Colonic mucosa (tissue), 4 donors: ENCODE measurements around the gene PIP4P1. TPM values are rescaled to one million over a fixed set of nuclear protein-coding genes. Genes with fewer than 3 reads are reported as not detected.

Experiments
- DNase-seq: peaks from one replicate; pipeline ENCODE4 v3.0.0-alpha.2; 2020
- H3K27ac ChIP-seq: fragments of 200-600 bp; one replicate; pipeline ENCODE4 v1.8.0; 2021
- H3K27me3 ChIP-seq: fragments of 200-600 bp; one replicate; pipeline ENCODE4 v1.8.0; 2021
- H3K36me3 ChIP-seq: fragments of 200-600 bp; one replicate; pipeline ENCODE4 v1.8.0; 2021
- H3K4me1 ChIP-seq: fragments of 200-600 bp; one replicate; pipeline ENCODE4 v1.8.0; 2021; ENCODE audit warnings: mild to moderate bottlenecking
- H3K4me3 ChIP-seq: fragments of 200-600 bp; one replicate; pipeline ENCODE4 v1.8.0; 2021
- H3K9ac ChIP-seq, 2 donors: one replicate each; pipeline ENCODE4 v1.7.0; 2013; ENCODE audit warnings: control low read depth in 2 of 2, low read depth in 2 of 2, low read length in 2 of 2
- H3K9me3 ChIP-seq: fragments of 200-600 bp; one replicate; pipeline ENCODE4 v1.8.0; 2021
- intact Hi-C: fragments of 100-400 bp; cut with DNase I; formaldehyde crosslinking; loops from one replicate; pipeline ENCODE4 v1.14.1; 2022
- total RNA-seq, 2 donors: library from RNA; stranded (reverse); fragmentation: NEBNext Ultra II Directional in 1 of 2; extraction: Animal tissue kit (Norgen Biotek cat#: 25700) in 1 of 2; gene quantifications; one replicate each; pipeline ENCODE4 v1.2.1, GENCODE V29; 2021
- TF ChIP-seq, protein P1 (sequence below): fragments of 200-600 bp; IDR thresholded peaks from one replicate; pipeline ENCODE4 v1.8.0; 2022; ENCODE audit warnings: antibody characterized with exemption, mild to moderate bottlenecking
- donor health status: healthy.
- donor health status: DM: no; HTN: no; CAD: no.
- donor health status: DM: no; HTN: no; CAD: no.

The PIP4P1 gene
- total RNA-seq, 2 donors from 2014 or later = 30.3 to 54.6 TPM

DNA sequence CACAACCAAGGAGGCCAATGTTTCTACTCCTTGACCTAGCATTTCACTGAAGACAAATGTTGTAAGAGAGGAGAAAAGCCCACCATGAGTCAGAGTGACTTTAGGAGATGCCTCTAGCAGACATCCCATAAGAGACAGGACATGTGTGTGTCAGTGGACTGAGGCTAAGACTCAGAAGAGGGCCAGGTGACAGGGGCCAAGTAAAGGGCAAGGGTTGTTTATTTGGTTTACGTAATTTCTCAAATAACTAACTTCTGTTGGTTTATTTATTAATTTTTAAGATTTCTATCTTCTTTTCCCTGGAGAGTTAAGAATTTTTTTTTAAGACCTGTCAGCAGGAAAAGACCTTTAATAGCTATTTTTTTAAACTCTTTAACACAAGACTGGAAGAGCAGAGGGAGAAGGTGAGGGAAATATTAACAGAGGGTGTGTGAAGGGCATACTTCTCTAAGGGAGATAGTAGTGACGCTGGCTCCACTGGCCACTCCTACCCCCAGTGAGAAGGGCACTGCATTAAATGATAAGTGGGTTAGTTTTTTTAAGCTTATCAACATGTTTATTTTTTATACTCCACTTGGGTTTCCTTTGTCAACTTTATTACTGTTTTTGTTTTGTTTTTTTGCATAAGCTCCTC, 11.4 kb upstream of the PIP4P1 start:
- Histone ChIP-seq H3K4me3 (no peak overlapping the region), H3K9ac (no peak overlapping the region), H3K36me3 (peaks cover 18% of the 10 kb centered on the region), H3K27me3 (no peaks in the 10 kb centered on the region), H3K27ac (no peak overlapping the region), H3K4me1 (peaks cover 3% of the 10 kb centered on the region), H3K9me3 (no peaks in the 10 kb centered on the region)
- DNase-seq = no peak
- TF ChIP-seq, protein P1, sequence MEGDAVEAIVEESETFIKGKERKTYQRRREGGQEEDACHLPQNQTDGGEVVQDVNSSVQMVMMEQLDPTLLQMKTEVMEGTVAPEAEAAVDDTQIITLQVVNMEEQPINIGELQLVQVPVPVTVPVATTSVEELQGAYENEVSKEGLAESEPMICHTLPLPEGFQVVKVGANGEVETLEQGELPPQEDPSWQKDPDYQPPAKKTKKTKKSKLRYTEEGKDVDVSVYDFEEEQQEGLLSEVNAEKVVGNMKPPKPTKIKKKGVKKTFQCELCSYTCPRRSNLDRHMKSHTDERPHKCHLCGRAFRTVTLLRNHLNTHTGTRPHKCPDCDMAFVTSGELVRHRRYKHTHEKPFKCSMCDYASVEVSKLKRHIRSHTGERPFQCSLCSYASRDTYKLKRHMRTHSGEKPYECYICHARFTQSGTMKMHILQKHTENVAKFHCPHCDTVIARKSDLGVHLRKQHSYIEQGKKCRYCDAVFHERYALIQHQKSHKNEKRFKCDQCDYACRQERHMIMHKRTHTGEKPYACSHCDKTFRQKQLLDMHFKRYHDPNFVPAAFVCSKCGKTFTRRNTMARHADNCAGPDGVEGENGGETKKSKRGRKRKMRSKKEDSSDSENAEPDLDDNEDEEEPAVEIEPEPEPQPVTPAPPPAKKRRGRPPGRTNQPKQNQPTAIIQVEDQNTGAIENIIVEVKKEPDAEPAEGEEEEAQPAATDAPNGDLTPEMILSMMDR = no peak
- intact Hi-C loops = loop anchor here (5.0 to 10.0 kb wide), 2 partner anchors 65 to 132 kb away; no protein-coding TSS in a partner anchor

DNA sequence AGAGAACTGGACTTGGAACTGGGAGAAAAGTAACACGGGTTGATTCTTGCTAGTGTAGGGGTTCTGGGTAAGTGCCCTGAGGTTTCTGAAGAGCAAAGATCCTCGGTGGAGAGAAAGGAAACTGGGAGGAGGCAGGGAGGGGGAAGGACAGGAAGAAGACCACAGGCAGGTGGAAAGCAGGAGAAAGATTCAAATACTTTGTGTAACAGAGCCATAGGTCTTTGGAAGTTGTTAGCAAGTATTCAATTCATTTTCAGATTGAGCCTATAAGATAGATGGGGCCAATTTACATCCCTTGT, 9.3 kb upstream of the PIP4P1 start:
- TF ChIP-seq, protein P1 = no peak
- no peaks in the 10 kb centered on the region for H3K27me3 ChIP-seq
- H3K4me1 ChIP-seq = peaks cover 3% of the 10 kb centered on the region
- H3K27ac ChIP-seq = peak overlapping the region; percentile 99
- no peaks in the 10 kb centered on the region for H3K9me3 ChIP-seq
- no peak for DNase-seq
- H3K36me3 ChIP-seq = peaks cover 12% of the 10 kb centered on the region
- peak overlapping the region; percentile 93 for H3K4me3 ChIP-seq
- peak overlapping the region; percentile 97 to 99 for H3K9ac ChIP-seq
- intact Hi-C loops = loop anchor here (5.0 to 10.0 kb wide), 2 partner anchors 63 to 134 kb away; no protein-coding TSS in a partner anchor

DNA sequence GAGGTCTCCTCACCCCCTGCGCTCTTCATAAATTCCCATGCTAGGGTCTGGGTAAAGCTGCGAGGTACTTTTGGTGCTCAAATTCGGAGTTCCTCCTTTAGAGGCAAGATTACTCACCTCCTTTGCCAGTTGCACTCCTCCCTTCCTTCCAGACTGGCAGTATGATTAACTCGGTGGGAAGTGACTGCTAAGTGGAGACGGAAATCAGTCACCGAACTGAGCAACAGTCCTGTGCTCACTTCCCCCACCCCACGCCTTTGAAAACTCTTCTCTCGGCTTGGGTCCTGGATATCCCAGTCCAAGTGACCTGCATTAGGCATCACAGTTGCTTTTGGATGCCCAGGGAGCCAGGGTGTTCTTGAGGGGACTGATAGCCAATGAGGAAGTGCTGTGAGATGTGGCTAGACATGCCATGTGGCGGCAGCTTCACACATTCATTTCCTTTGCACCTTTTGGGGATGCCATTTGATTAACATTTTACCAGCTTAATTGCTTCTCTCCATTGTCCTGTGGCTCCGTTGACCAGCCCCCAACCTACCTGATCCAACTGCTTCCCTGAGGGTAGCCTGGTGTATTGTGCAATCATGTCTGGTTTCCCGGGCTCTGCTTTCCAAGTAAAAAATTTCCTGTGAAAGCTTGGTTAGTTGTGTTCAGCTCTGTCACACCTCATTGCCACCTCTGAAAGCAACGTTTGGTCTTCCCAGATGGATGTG, 8.8 kb upstream of the PIP4P1 start:
- Histone ChIP-seq H3K4me3 (peak overlapping the region; percentile 93), H3K9ac (peak overlapping the region; percentile 97 to 99), H3K36me3 (peaks cover 12% of the 10 kb centered on the region), H3K27me3 (no peaks in the 10 kb centered on the region), H3K9me3 (no peaks in the 10 kb centered on the region), H3K4me1 (peaks cover 3% of the 10 kb centered on the region), H3K27ac (peak overlapping the region; percentile 99)
- DNase-seq = peak; percentile 65
- intact Hi-C loops = loop anchor here (5.0 to 10.0 kb wide), 4 partner anchors 63 to 215 kb away; partner anchors contain the start of genes ANG, PARP2 and RNASE4
- TF ChIP-seq, protein P1 = no peak

DNA sequence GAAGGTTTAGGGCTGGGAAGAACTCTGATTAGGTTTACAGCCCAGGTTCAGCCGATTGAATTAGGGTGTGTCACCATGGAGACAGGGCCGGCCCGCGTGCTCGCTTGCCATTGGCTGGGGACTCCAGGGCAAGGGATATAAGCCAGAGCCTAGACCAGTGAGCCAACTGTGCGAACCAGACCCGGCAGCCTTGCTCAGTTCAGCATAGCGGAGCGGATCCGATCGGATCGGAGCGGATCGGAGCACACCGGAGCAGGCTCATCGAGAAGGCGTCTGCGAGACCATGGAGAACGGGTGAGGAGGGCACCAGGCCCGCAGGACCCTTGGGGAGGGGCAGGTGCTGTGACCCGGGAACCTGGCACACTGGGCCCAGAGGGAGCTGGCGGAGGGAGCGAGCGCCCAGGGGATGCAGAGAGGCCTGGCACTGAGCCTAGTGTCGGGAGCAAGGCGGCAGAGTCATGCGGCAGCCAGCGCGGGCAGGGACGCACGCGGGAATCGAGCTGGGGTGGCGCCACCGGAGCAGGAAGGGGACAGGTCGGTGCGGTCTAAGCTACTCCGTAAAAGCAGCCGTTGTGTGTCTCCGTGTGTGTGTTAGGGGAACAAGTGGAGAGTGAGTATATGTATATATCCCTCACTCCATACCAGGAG, 8.1 kb upstream of the PIP4P1 start, which contains the start of gene PNP:
Gene PNP, plus strand, starts transcription at position 165 of the 648 bp plus-strand sequence. Its CDS starts 119 bp downstream, at position 284.
- no peaks in the 10 kb centered on the region for H3K27me3 ChIP-seq
- H3K27ac ChIP-seq = peak within 1 kb of the TSS; percentile 99
- H3K9me3 ChIP-seq = no peaks in the 10 kb centered on the region
- H3K36me3 ChIP-seq = peaks cover 12% of the 10 kb centered on the region
- TF ChIP-seq, protein P1 = no peak
- intact Hi-C loops = loop anchor here (10.0 kb wide), 2 partner anchors 125 to 215 kb away; partner anchors contain the start of genes ANG, PARP2 and RNASE4
- H3K4me3 ChIP-seq = peak within 1 kb of the TSS; percentile 93
- H3K9ac ChIP-seq = peak within 1 kb of the TSS; percentile 97 to 99
- peak; percentile 98 for DNase-seq
- H3K4me1 ChIP-seq = peaks cover 3% of the 10 kb centered on the region

DNA sequence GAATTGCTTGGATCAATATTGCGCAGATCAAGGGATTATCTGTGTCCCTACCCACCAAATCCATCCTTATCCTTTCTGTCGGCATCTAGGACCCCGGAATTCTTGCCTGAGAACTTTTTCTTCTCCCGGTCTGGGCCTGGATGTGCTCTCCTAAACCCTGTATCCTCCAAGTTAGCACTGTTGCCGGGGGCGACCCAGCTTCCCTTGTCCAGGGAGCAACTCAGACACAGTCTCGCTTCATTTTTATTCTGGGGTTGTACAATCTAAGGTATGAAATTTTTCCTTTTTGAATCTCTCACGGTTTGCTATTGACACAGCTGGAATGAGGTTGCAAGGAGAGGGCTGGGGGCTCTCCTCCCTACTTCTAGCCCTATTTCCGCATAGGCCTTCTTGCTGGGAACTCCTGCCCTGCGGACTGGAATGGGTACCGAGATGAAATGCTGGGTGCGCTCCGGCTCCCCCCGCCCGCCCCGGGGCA, 7.6 kb upstream of the PIP4P1 start:
- no peaks in the 10 kb centered on the region for H3K9me3 ChIP-seq
- peak overlapping the region; percentile 99 for H3K27ac ChIP-seq
- DNase-seq = no peak
- intact Hi-C loops = loop anchor here (10.0 kb wide), 2 partner anchors 124 to 216 kb away; partner anchors contain the start of genes ANG, PARP2 and RNASE4
- no peaks in the 10 kb centered on the region for H3K27me3 ChIP-seq
- TF ChIP-seq, protein P1 = no peak
- H3K36me3 ChIP-seq = peaks cover 8% of the 10 kb centered on the region
- peak overlapping the region; percentile 93 for H3K4me3 ChIP-seq
- H3K9ac ChIP-seq = peak overlapping the region; percentile 97 to 99
- peaks cover 3% of the 10 kb centered on the region for H3K4me1 ChIP-seq
